Brain microvascular endothelial cell (primary cell): ENCODE results near the gene ADGRV1.

ENCODE experiments used
- DNase-seq: peaks from one replicate; pipeline ENCODE4 v3.0.0-alpha.2; 2020
- H3K27ac ChIP-seq: fragments of 250-450 bp; sonication (Bioruptor Pico); 2 replicates; pipeline ENCODE4 v1.5.1; 2020; ENCODE audit warnings: mild to moderate bottlenecking, moderate library complexity
- H3K27me3 ChIP-seq: fragments of 250-450 bp; sonication (Bioruptor Pico); replicated peaks from 2 replicates; pipeline ENCODE4 v1.5.1; 2020; ENCODE audit warnings: mild to moderate bottlenecking
- H3K36me3 ChIP-seq: fragments of 250-450 bp; sonication (Bioruptor Pico); replicated peaks from 2 replicates; pipeline ENCODE4 v1.5.1; 2020; ENCODE audit warnings: mild to moderate bottlenecking
- H3K4me3 ChIP-seq: 2 replicates; pipeline ENCODE4 v1.5.1; 2011; ENCODE audit warnings: low read depth, mild to moderate bottlenecking, control low read depth, low read length, moderate library complexity
- in situ Hi-C: cut with HindIII; loops from 2 replicates; pipeline ENCODE4 v1.10.0; 2017; ENCODE audit warnings: low sequenced_read_pairs, low pct_ligation_motif_present
- TF ChIP-seq, protein P1 (sequence below): IDR thresholded peaks from 2 replicates; pipeline ENCODE4 v1.5.1; 2011; ENCODE audit warnings: low read depth, mild to moderate bottlenecking, moderate library complexity, low read length, control low read depth, inconsistent platforms; ENCODE audit errors: missing control alignments

ADGRV1 gene

DNA sequence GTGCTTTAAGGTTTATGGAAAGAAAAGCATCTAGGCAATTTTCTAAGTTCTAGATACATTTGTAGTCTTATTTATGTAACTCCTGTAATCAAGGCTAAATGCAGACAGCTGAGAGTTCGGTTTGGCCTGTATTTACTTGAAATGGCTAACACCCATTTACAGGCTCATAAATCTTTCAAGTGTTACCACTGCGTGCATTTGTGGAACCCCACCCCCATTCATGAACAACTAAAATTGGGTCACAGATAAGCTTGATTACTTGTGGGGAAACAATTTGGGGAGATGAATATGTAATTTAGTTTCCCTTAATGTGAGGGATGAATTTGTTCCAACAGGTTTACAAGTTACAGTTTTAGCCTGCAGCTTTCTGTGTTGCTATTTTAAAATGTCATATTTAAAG, 463.9 kb downstream of the ADGRV1 start:
- Histone ChIP-seq H3K4me3 (no peak overlapping the region), H3K27me3 (no peaks in the 10 kb centered on the region), H3K27ac (no peak overlapping the region), H3K36me3 (no peaks in the 10 kb centered on the region)
- in situ Hi-C loops = no loop called here
- DNase-seq = no peak
- TF ChIP-seq, protein P1, sequence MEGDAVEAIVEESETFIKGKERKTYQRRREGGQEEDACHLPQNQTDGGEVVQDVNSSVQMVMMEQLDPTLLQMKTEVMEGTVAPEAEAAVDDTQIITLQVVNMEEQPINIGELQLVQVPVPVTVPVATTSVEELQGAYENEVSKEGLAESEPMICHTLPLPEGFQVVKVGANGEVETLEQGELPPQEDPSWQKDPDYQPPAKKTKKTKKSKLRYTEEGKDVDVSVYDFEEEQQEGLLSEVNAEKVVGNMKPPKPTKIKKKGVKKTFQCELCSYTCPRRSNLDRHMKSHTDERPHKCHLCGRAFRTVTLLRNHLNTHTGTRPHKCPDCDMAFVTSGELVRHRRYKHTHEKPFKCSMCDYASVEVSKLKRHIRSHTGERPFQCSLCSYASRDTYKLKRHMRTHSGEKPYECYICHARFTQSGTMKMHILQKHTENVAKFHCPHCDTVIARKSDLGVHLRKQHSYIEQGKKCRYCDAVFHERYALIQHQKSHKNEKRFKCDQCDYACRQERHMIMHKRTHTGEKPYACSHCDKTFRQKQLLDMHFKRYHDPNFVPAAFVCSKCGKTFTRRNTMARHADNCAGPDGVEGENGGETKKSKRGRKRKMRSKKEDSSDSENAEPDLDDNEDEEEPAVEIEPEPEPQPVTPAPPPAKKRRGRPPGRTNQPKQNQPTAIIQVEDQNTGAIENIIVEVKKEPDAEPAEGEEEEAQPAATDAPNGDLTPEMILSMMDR = no peak

DNA sequence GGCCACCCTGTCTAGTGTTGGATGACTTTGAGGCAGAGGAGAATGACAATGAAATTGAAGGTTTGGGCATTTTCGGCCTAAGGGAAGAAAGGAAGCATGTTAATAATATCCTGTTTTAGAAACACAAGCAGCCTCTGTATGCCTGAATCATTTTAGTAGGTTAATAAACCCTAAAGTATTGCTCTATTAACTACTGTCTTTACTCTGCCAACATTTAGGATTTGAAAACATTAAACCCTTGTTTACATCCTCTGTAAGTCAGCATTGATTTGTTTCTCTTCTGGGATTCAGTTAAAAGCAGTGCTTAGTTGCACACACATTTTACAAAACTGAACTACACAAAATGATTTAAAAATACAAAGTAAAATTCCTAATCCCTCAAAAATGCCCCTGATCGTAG, 465.6 kb downstream of the ADGRV1 start:
- H3K27ac ChIP-seq = no peak overlapping the region
- H3K36me3 ChIP-seq = no peaks in the 10 kb centered on the region
- TF ChIP-seq, protein P1 = no peak
- H3K27me3 ChIP-seq = no peaks in the 10 kb centered on the region
- H3K4me3 ChIP-seq = no peak overlapping the region
- no peak for DNase-seq
- in situ Hi-C loops = no loop called here

DNA sequence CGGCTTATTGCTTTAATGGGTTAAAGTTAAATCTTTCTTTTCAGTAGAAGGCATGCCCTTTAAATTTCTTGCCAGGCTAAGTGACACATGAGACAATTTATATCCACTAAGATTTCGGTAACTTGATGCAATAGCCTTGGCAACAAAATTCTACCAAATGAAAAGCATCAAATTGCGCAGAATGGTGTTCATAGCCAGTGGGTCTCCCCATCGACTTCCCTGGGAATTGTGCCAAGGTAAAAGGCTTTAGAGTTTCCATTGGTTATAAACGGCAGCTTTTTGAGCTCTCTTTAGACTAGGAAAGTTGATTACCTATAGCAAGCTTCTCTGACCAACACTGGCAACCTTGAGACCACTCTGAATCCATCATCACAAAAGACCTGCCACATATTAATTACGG, 466.1 kb downstream of the ADGRV1 start:
- Histone ChIP-seq H3K27me3 (no peaks in the 10 kb centered on the region), H3K36me3 (no peaks in the 10 kb centered on the region), H3K4me3 (no peak overlapping the region), H3K27ac (no peak overlapping the region)
- TF ChIP-seq, protein P1 = no peak
- no peak for DNase-seq
- in situ Hi-C loops = no loop called here

DNA sequence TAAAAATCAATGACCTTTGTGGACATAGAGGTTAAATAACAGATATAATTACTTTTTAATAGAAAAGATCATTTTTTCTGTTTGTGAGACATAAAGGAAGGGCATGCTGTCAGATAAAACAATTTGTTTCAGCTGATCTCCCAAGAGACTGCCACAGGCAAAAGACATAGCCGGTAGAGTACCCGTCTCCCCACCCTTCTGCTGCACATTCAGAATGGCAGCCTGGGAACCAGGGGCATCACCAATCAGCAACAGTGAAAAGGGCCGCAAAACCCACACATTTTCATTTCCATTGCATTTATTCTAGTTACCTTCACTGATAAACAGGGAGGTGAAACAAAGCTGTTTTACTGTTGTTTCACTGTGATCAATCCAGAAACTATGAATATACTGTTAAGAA, 466.9 kb downstream of the ADGRV1 start:
- no peaks in the 10 kb centered on the region for H3K27me3 ChIP-seq
- DNase-seq = no peak
- TF ChIP-seq, protein P1 = no peak
- H3K4me3 ChIP-seq = no peak overlapping the region
- H3K27ac ChIP-seq = no peak overlapping the region
- no peaks in the 10 kb centered on the region for H3K36me3 ChIP-seq
- in situ Hi-C loops = no loop called here

DNA sequence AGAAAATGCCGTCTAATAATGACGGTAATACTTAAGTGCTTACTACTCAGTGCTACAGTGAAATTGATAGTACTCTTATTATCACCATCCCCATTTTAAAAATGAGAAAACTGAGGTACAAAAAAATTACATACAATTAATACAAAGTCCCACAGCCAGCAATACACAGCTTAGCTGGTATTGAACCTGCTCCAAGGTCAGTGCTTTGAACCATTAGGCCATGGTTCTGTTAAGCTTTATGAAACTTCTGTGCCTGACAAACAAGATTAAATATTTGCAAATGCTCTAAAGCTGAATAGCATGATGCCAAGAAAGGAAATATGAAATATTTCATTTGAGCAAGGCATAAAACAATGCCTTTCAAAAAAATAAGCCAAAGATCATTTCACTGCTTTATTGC, 467.4 kb downstream of the ADGRV1 start:
- in situ Hi-C loops = no loop called here
- TF ChIP-seq, protein P1 = no peak
- H3K27me3 ChIP-seq = no peaks in the 10 kb centered on the region

DNA sequence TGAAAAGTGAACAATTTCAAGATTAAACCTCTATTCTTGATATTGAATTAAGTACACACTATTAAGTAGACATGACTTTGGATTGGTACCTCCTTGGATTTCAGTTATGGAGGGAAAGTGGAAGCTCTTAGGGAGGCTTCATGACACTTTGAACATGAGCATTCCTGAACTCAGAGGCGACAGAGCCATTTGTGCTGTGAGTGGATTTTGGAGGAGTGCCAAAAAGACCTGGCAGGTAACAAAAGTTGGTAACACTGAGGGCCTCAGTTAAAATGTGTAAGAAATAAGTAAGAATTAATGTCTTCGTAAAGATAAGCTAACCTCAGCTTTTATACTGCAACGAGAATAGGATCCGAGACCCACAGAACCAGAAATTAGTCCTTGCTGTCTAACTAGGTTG, 467.9 kb downstream of the ADGRV1 start:
- TF ChIP-seq, protein P1 = no peak
- in situ Hi-C loops = no loop called here
- DNase-seq = no peak
- Histone ChIP-seq H3K36me3 (no peaks in the 10 kb centered on the region), H3K27ac (no peak overlapping the region), H3K4me3 (no peak overlapping the region), H3K27me3 (no peaks in the 10 kb centered on the region)

More for the DNA sequence above, 467.4 kb downstream of the ADGRV1 start:
- no peak for DNase-seq
- H3K4me3 ChIP-seq = no peak overlapping the region
- no peaks in the 10 kb centered on the region for H3K36me3 ChIP-seq
- no peak overlapping the region for H3K27ac ChIP-seq
